Activated CD4-positive, CD25-positive, alpha-beta regulatory T cell treated with anti-CD3 and anti-CD28 coated beads, Interleukin-2, amount 50 U/mL, for 16 hours (primary cell): Measurements from ENCODE around the gene RERG.

Source experiments
- DNase-seq: peaks from one replicate; pipeline ENCODE4 v3.0.0-alpha.2; 2020; ENCODE audit warnings: low read depth, low spot score

RERG gene

GRCh38 chr12:15192720-15193119 is 28.5 kb downstream of the RERG start:
- no peak for DNase-seq

DNA sequence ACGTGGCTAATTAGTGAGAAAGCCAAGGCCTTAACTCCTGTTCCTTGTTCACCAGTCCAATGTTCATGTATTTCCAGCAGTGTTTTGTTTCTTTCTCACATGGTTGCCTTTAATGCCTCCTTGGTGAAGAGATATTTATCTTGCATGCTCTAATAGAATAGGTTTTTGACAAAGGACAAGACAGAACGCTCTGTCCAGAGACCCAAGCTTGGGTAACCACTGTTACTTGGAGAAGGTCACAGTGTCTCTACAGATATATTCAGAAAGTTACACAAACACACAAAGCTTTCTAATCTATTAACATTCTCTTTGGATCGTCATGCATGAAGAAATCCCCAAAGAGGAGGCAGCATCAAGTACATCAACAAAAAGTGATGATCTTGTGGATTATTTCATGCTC is 33.1 kb downstream of the RERG start:
- no peak for DNase-seq

DNA sequence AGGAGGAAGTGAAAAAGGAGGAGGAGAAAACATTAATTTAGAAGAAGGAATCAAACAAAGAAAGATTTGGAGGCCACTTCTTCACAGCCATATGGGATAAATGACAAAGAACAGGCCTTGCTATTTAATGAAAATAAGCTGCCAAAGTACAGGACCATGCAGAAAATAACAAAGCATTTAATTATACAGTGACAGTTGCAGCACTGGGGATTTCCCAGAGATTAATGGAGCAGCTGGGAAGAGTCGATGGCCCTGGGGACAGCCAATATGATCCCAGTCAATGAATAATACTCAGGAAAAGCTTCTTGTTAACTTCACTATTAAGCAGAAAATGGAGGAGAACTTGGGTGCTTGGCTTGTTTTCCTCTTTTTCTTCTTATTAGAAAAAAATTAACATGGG is 34.6 kb downstream of the RERG start:
- DNase-seq: no peak

DNA sequence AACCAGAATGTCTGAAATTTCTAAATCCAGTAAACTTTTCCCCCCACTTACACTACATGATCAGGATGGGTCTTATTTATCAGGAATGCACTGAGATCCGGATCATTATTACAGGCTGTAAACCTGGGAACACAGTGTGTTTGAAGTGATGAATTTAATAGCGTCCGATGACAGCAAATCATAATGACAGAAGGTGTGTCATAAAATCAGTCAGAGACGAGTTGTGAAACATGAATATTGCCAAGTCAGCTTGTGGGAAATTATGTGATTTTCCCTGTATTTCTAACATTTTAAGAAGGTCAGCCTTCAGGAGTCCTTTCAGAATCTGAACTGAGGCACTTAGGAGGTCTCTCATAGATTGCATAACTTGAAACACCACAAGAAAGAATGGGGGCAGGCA is 36.7 kb downstream of the RERG start:
- no peak for DNase-seq

- no peak for DNase-seq
Observed at GRCh38 chr12:15183821-15184220, 37.4 kb downstream of the RERG start.

DNA sequence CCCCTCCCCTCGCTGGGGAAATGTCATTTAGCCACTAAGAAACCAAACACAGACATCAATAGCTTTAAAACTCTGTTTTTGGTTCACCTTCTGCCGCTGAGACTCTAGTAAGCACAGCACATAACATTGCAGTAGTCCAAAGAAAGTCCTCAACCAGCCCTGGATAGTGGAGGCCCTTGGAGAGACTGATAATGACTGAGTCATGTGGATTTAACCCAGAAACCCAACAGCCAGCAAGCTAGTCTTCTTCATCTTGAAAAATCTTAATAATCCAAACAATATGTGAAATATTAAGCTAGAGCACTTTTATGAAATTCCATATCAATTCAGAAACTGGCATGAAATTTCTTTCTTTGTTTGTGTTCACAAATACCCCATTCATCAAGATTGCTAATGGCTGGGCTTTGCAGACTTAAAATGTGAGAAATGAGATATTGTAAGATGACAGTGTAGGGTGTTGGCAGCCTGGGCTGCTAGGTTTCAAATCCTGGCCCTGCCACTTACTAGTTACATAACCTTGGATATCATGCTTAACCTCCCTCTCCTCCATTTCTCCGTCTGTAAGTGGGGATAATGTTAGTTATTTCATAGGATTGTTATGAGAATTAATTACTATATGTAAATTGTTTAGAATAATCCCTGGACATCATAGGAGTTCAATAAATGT is 40.1 kb downstream of the RERG start:
- DNase-seq: no peak

DNA sequence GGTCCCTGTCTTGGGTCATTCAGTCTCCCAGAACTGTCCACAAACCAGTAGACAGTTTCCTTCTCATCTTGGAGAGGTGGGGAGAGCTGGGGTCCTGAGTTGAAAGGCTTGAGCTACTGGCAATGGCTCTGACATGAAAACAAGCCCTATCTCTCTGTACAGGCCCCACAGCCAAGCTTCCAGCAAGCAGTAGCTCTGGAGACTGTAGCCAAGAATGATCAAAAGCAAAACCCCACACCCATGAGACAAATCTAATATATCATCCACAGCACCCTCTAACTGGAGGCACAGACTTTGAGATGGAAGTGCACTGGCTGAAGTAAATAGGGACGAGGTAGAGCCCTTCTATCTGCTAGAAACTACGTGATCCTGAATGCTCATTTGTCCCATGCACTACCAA is 40.9 kb downstream of the RERG start:
- no peak for DNase-seq

DNA sequence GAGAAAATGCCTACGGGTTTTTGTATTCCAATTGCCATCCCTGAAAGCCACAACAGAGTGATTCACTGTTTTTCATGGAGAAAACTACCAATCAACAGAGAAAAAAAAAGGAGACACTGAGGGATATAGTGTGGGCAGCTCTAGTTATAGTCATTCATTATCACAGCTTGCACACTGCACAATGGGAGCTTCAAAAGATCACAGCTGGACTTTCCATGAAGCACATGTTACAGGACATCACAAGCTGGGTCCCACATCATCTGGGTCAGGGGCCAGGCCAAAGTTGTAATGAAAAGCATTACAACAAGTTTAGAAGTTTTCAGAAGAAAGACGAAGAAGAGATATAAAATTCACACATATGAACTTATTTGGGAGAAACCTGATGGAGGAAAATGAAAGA is 41.5 kb downstream of the RERG start:
- DNase-seq: no peak

DNA sequence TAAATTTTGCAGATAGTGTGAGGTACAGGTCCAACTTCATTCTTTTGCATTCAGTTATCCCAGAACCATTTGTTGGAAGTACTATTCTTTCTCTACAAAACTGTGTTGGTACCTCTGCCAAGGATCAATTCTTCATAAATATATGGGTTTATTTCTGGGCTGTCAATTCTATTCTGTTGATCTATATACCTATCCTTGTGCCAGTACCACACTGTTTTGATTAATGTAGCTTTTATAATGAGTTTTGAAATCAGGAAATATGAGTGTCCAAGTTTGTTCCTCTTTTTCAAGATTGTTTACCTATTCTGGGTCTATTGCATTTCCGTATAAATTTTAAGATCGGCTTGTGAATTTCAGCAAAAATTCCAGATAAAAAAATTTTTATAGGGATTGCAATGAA is 48.1 kb downstream of the RERG start:
- no peak for DNase-seq

- DNase-seq: no peak
Observed at GRCh38 chr12:15172060-15172822, 49.0 kb downstream of the RERG start.

DNA sequence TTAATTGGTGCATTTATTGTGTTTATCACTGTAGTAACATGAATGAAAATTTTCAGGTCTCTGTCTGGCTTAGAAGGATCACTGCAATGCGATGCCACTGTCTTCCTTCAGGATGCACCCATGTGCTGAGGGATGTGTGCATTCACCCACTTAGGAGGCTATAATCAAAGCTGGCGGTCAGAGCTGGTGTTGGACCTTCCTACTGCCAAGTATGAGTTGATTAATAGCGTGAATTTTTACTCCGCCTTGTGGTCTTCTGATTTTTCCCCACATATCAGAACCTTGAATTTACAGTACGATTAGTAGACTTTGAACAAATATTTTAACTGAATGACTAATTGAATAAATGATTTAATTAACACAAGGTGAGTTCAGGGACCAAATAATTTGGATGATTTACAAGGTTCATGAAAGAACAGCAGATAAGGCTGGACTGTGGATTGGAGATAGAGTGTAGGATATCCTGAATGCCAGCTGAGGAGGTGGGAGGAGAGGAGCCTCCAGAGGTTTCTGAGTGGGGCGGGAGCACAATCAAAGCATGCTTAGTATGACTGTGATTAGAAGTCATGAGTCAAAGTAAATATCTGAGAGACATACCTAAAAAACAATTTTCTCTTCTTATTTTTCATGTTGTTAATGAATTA is 50.1 kb downstream of the RERG start:
- DNase-seq: no peak

- no peak for DNase-seq
Observed at GRCh38 chr12:15168026-15168678, 53.1 kb downstream of the RERG start.

DNA sequence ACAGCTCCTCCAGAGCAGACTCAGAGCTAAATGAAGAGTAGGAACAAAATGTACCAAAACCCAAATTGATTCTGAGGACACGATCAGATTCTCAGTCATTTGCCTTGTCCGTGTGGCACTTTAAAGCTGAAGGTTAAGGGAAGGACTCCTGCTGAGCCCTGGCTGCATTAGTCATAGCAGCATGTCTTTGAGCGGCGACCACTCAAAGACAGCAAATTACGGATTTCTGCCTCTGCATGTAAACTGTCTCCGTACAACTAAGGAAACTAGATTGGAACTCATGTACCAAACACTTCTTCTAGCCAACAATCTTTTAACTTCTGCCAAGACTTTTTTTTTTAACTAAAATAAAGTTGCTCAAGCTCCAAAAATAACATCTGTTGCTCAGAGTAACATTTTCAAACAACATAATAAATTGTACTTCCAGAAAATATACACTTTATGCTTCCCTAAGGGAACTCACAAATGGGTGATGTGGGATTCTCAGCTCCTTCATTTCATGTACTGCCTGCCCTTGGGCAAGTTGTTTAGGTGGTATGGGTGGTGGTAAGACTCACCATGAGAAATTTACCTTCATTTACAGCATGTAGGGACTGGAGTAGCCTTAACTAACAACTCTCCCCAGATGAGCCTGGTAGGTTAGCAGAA is 56.1 kb downstream of the RERG start:
- DNase-seq: no peak

DNA sequence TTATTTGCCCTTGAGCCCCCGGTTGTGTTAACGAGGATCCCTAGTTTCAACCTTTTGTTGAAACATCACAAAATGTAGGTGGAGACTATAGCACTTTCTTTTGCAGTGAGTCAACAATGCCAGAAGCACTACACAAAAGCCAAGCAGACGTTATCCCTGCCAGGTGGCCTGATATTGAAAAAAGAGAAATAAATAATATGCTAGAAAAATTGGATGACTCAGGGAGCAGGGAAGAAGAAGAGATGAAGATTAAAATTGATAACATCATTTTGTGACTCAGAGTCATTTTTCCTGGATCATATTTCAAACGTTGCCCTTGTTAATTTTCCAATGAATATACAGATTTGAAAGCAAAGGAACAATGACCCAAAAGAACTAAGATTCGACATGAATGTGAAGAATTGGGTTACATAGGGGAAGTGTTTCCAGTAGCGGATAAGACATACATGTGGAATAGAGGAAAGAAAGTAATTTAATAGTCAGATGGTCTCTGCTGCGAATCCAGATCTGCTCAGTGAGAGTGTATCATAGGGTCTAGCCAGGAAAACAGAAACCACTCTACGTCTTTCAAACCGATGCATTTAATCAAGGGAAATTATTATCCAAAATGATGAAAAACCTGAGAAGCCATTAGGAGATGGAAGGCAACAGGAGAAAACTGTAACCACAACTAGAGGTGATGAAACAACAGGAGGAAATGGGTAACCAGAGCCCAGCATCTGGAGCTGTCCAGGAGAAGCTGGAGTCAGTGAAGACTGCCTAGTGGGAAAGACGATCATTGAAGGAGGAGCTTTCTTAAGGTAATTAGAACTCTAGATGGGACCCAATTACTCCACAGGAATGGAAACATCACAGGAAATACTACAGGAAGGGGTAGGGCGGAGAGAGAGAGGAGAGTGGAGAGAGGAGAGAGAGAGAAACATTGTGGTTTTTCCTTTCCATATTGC is 57.9 kb downstream of the RERG start:
- no peak for DNase-seq

GRCh38 chr12:15158083-15158482 is 63.1 kb downstream of the RERG start:
- no peak for DNase-seq

DNA sequence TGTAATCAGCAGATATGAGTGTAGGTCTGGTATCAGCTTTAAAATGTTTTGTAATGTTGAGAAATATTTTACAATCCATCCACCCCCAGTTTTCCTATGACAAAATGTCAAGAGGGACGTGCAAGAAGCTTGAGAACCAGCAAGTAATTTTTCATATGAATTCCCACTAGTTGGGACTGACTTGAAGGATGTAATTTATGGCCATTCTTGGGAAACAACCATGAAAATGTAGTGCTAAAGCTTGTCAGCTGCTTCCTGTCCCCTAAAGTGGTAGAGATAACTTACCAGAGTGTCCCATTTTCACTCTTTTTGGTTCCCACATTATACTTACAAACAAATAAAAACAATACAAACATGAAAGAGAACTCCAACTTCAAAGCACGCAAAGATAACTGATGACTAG is 63.9 kb downstream of the RERG start:
- no peak for DNase-seq

DNA sequence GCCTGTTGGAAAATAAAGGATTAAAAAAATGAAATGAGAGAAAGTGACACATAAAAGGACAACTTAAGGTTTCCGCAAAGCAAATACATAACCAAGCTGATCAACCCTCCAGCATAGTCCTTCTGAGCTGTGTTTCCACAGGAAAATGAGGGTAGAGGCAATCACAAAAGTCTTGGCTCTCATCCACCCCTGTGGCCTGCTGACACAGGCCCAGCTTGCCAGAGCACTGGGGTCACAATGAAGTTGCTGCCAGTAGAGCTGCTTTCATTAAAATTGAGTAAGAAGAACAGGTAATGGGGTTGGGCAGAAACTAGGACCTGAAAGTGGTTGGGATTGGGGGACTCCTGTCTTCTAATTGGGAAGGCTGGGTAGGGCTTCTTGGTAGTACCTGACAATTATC is 65.9 kb downstream of the RERG start:
- DNase-seq: no peak

DNA sequence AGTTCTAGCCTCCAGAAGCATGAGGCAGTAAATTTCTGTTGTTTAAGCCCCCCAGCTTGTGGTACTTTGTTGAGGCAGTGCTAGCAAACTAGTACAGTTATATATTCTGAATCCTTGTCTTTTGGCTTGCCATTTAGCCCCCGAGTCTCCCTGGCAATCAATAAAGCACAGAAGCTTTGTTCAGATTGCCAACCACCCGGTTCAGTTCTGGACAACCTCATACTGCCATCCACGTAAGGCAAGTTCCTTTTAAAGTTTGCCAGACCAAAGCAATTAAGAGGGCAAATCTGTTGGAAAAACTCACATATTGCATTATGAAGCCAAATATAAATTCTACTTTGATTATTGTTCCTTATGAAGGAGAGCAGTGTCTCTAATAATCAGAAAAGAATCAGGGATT is 67.1 kb downstream of the RERG start:
- DNase-seq: no peak

GRCh38 chr12:15152868-15153267 is 68.3 kb downstream of the RERG start:
- DNase-seq: no peak

- DNase-seq: no peak
Observed at GRCh38 chr12:15152456-15152855, 68.8 kb downstream of the RERG start.
